Ishikawa (cell line): ENCODE data around the gene ERG.

ENCODE experiments used
- NFIC ChIP-seq: IDR thresholded peaks from 2 replicates; pipeline ENCODE4 v1.6.1; 2012
- RAD21 ChIP-seq: IDR thresholded peaks from 2 replicates; pipeline ENCODE4 v1.6.1; 2012; ENCODE audit warnings: low read depth
- TCF12 ChIP-seq: IDR thresholded peaks from 2 replicates; pipeline ENCODE4 v1.6.1; 2012; ENCODE audit warnings: low read depth

DNA sequence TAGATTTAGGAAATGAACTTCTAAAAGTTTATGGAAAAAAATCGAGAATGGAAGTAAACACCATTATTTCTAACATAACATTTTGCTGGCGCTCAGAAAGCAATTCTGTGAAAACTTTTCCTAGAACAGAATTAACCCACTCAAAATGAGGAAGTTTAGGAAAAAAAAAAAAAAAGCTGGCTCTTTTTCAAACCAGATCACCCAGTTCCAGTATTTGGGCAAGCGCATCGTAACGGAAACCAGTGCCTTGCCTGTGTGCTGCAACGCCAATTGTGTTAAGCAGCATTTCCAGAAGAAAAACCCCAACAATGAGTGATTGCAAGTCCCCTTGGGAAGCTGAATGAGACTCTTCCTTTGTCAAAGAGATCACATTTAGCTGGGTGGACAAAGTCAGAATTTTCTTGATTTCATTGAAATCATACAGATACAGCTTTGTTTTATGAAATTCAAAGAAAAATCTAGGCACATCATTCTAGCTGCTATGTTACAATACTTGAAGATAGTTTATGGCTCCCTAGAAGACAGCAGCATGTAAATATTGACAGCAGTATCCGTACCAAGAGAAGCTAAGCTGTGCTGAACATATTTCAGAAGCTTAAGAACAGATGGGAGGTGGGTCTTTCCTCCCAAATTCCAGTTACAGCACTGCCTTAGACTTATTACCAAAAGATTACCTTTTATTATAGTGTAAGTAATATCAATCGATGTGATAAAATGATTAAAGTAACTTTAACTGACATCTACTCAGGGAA is 113.4 kb downstream of the ERG start:
- TF ChIP-seq NFIC (no peak), TCF12 (no peak), RAD21 (no peak)
